Measurements from ENCODE around the gene HK1.

DNA sequence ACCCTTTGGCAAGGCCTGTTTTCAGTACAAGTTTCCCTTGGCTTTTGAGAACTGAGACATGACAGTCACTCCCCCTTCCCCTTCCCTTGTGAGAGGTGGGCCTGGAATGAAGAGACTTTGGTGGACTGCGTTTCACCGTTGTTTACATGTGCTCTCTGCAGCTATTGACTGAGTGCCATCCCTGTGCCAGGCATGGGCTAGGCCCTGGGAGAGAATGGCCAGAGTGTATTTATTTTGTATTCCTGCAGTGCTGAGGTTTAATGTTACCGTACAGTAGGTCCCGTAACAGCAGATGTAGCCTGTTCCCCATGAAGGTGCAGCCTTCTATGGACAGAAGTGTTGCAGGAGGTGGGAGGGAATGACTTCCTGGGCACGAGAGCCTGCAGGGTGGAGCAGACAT, 88.4 kb downstream of the HK1 start:
- TF ChIP-seq, protein P1, sequence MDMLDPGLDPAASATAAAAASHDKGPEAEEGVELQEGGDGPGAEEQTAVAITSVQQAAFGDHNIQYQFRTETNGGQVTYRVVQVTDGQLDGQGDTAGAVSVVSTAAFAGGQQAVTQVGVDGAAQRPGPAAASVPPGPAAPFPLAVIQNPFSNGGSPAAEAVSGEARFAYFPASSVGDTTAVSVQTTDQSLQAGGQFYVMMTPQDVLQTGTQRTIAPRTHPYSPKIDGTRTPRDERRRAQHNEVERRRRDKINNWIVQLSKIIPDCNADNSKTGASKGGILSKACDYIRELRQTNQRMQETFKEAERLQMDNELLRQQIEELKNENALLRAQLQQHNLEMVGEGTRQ (CRISPR knock-in tag; IDR thresholded peaks at IDR 0.05), result no peak
- TF ChIP-seq CTCF (IDR thresholded peaks at IDR 0.05) (no peak), ZNF512 (CRISPR knock-in tag; IDR thresholded peaks at IDR 0.05; ENCODE audit: borderline replicate concordance) (no peak)
